AG09319 (cell line): ENCODE data around the gene SULF2.

Experiments used
- DNase-seq: peaks from one replicate; pipeline ENCODE4 v3.0.0-alpha.2; 2010; ENCODE audit warnings: low read depth; ENCODE audit errors: extremely low read depth
- TF ChIP-seq, protein P1 (sequence below): IDR thresholded peaks from 2 replicates; pipeline ENCODE4 v1.5.1; 2011; ENCODE audit warnings: low read depth, mild to moderate bottlenecking, inconsistent platforms, low read length, moderate library complexity

The SULF2 gene

GRCh38 chr20:47791084-47791599, 5.9 kb upstream of the SULF2 start:
- no peak for DNase-seq
- TF ChIP-seq, protein P1, sequence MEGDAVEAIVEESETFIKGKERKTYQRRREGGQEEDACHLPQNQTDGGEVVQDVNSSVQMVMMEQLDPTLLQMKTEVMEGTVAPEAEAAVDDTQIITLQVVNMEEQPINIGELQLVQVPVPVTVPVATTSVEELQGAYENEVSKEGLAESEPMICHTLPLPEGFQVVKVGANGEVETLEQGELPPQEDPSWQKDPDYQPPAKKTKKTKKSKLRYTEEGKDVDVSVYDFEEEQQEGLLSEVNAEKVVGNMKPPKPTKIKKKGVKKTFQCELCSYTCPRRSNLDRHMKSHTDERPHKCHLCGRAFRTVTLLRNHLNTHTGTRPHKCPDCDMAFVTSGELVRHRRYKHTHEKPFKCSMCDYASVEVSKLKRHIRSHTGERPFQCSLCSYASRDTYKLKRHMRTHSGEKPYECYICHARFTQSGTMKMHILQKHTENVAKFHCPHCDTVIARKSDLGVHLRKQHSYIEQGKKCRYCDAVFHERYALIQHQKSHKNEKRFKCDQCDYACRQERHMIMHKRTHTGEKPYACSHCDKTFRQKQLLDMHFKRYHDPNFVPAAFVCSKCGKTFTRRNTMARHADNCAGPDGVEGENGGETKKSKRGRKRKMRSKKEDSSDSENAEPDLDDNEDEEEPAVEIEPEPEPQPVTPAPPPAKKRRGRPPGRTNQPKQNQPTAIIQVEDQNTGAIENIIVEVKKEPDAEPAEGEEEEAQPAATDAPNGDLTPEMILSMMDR: no peak

DNA sequence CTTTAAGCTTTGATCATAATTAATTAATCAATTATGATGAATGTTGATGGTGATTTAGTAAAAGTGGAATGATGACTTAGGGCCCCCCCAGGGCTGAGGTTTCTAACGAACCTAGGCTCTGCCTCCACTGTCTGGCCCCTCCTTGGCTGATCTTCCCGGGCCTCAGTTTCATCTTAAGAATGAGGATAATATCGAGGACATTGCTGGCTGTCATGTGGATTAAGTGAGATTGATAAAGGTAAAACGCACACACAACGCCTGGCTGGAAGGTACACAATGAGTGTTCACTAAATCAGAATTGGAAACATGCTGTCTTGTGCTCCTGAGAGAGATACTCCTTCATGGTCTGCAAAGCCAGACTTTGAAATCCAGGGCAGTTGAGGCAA, 5.3 kb upstream of the SULF2 start:
- TF ChIP-seq, protein P1: no peak
- DNase-seq: no peak

DNA sequence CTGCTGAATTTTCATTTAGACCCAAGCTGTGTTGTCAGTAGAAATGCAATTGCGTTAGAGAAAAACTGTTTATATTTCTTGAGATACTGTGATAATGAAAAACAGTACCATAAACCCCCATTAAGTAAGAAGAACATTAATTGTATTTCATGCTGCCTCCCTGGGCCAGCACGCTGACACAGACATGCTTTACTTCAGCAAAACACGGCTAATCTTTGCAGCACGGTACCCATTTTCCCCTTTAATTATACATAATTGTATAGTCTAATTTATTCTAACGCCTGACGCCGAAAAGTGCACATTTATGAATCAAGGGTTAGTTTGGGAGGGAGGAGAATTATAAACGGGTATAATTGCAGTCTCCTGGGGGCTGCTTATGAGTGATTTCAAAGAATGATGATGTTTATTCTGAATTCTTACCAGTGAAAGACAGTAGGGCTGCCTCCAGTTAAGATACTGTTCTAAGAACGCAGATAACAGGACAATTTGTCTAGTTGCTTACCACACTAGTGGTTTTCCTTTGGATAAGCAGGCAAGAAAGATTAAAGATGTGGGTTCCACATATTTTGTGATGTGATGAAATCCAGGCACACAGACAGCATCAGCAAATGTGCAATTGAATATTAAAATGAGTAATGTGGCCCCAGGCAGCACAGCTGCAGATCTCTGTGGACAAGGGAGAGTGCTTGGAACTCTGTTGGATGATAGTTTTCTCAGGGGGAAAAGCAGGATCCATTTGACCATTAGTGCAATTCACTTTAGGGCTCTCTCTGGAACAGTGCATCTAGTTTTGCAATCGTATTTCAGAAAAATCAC, 4.7 kb upstream of the SULF2 start:
- TF ChIP-seq, protein P1: no peak
- DNase-seq: peak; percentile 70

- TF ChIP-seq, protein P1: no peak
- DNase-seq: no peak
Observed at GRCh38 chr20:47789081-47789763, 3.9 kb upstream of the SULF2 start.

- TF ChIP-seq, protein P1: no peak
Observed at GRCh38 chr20:47788741-47789080, 3.4 kb upstream of the SULF2 start.

GRCh38 chr20:47786765-47787107, 1.5 kb upstream of the SULF2 start:
- no peak for DNase-seq
- TF ChIP-seq, protein P1: no peak

More at GRCh38 chr20:47788741-47789080, 3.4 kb upstream of the SULF2 start:
- DNase-seq: no peak
